GM12864 (cell line): Measurements from ENCODE around the gene IFT172.
"Not testable (repeated sequence)": the region's sequence is repeated elsewhere in the genome, so short reads cannot be mapped to it uniquely, and the experiment has no call there.

ENCODE experiments used
- DNase-seq: peaks from one replicate; pipeline ENCODE4 v3.0.0-alpha.2; 2011; ENCODE audit warnings: low read depth
- H3K4me3 ChIP-seq: 2 replicates; pipeline ENCODE4 v1.5.1; 2011; ENCODE audit warnings: mild to moderate bottlenecking, low read depth, low read length, control low read depth
- TF ChIP-seq, protein P1 (sequence below): IDR thresholded peaks from 2 replicates; pipeline ENCODE4 v1.5.1; 2011; ENCODE audit warnings: low read depth, mild to moderate bottlenecking, moderate library complexity, low read length, control low read depth, inconsistent platforms; ENCODE audit errors: missing control alignments

Gene IFT172

DNA sequence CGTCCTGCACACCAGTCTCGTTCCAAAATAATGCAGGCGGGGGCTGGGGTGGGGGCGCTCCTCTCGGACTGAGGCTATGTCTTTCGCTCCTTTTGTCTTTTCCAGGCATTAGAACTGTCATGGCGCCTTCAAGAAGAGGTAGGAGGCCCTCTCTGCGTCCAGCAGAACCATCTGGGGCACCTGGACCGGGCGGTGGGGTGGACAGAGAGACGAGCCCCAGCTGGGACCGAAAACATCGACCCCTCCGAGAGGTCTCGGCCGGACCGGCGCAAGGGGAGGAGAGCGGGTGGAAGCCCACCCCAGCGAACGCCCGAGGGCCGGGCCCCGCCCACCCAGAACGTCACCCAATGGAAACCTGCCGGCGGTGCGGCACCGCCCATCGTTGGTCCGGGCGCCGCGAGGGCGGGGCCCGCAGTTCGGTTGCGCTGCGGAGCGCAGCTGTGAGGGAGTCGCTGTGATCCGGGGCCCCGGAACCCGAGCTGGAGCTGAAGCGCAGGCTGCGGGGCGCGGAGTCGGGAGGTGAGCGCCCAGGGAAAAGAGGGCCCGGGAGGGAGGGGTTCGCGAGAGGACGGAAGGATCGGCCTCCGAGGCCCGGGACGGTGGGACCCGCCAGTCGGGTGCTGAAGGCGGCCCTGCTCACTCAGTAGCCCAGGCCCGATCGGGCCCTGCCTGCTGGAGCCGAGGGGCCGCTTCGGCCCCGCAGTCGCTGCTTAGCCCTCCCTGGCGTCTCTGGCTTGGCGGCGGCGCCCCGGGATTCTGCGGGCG lies 61.1 kb downstream of the IFT172 start, which contains the start of gene NRBP1:
Gene NRBP1, plus strand, starts transcription at position 419 of the 765 bp plus-strand sequence. CDS start 4,643 bp downstream, outside the sequence.
- TF ChIP-seq, protein P1, sequence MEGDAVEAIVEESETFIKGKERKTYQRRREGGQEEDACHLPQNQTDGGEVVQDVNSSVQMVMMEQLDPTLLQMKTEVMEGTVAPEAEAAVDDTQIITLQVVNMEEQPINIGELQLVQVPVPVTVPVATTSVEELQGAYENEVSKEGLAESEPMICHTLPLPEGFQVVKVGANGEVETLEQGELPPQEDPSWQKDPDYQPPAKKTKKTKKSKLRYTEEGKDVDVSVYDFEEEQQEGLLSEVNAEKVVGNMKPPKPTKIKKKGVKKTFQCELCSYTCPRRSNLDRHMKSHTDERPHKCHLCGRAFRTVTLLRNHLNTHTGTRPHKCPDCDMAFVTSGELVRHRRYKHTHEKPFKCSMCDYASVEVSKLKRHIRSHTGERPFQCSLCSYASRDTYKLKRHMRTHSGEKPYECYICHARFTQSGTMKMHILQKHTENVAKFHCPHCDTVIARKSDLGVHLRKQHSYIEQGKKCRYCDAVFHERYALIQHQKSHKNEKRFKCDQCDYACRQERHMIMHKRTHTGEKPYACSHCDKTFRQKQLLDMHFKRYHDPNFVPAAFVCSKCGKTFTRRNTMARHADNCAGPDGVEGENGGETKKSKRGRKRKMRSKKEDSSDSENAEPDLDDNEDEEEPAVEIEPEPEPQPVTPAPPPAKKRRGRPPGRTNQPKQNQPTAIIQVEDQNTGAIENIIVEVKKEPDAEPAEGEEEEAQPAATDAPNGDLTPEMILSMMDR = no peak
- peak within 1 kb of the TSS; percentile 93 for H3K4me3 ChIP-seq
- peak; percentile 63 for DNase-seq

DNA sequence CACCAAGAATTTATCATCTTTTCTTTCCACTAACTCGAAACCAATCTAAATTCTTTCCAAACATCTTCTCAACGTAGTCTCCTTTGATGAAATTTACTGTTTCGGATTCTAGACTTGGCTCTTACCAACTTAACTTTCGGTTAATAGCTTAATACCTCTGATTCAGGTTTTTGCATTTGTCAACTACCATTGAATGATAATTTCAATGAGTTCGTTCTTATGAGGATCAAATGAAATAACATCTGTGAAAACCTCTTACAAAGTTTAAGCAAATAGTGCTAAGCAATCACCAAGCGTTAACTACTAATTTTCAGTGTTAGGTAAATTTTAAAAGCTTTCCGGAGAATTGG lies 61.7 kb downstream of the IFT172 start:
- TF ChIP-seq, protein P1 = no peak
- H3K4me3 ChIP-seq = peak overlapping the region; percentile 93
- DNase-seq = no peak

DNA sequence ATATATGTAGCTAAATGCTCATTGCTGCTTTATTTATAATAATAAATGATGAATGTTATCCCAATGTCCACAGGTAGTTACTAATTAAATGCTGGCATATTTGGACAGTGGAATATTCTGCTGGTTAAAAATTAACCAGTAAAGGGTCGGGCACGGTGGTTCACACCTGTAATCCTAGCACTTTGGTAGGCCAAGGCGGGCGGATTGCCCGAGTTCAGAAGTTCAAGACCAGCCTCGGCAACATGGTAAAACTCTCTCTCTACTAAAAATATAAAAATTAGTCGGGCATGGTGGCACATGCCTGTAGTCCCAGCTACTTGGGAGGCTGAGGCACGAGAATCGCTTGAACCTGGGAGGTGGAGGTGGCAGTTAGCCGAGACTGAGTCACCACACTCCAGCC lies 64.5 kb downstream of the IFT172 start:
- not testable (repeated sequence) for DNase-seq, H3K4me3 ChIP-seq

DNA sequence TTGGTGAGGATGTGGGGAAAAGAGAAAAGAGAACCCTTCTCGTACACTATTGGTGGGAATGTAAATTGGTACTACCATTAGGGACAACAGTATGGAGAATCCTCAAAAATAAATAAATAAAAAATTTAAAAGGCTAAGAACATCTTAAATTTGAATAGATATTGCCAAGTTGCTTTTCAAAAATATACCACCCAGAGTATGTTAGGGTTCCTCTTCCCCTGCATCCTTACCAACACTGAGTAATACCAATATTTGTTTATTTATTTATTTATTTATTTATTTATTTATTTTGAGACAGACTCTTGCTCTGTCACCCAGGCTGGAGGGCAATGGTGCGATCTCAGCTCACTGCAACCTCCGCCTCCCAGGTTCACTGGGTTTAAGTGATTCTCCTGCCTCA lies 66.6 kb downstream of the IFT172 start:
- no peak overlapping the region for H3K4me3 ChIP-seq
- TF ChIP-seq, protein P1 = no peak

DNA sequence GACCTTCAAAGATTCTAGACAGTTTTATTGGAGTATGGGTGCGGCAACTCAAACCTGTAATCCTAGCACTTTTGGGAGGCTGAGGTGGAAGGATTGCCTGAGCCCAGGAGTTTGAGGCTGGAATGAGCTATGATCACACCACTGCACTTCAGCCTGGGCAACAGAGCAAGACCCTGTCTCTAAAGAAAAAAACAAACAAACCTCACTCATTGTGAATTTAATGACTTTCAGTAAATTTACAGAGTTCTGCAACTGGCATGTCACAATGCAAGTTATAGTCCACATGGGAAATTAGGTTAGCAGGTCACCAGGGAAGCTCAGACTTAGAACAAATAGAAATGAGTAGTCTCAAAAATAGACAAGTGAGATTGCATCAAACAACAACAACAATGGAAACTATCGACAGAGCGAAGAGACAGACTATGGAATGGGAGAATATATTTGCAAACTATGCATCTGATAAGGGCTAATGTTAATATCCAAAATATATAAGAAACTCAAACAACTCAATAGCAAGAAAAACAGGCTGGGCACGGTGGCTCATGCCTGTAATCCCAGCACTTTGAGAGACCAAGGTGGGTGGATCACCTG lies 67.8 kb downstream of the IFT172 start:
- H3K4me3 ChIP-seq = no peak overlapping the region
- DNase-seq = no peak
- TF ChIP-seq, protein P1 = no peak

More for the DNA sequence above, 66.6 kb downstream of the IFT172 start:
- no peak for DNase-seq

DNA sequence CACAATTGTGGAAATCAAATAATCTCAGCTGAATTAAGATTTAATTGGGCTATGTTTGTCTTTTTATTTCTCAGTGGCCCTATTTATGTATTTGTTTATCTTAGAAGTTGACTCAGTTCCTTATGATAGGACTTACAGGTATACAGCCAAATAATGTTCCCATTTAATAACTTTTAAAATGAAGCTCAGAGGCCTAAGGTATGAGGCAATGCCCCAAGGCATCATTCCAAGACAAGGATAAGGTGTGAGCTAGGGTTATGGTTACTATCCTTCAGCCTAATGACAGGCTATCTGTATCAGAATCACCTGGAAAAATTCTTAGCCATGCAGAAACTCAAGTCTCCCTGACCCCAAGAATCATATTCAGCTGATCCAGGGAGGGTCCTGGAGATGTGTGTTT lies 68.5 kb downstream of the IFT172 start:
- DNase-seq = no peak
- H3K4me3 ChIP-seq = no peak overlapping the region
- TF ChIP-seq, protein P1 = no peak

DNA sequence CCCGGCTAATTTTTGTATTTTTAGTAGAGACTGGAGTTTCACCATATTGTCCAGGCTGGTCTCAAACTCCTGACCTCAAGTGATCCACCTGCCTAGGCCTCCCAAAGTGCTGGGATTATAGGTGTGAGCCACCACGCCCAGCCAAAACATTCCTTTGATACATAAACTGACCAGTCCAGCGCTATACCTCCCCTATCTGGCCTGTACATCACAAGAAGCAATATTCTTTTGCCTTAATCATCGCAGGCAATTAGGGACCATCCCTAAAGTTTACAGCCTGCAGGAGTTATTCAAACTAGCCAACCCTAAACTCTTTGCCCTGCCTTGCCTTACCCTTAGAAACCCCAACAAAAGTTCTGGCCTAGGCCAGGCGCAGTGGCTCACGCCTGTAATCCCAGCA lies 73.4 kb downstream of the IFT172 start:
- TF ChIP-seq, protein P1 = no peak
- no peak overlapping the region for H3K4me3 ChIP-seq
- no peak for DNase-seq
